ENCODE data around the gene PBX3. TPM values are rescaled to one million over a fixed set of nuclear protein-coding genes. Genes with fewer than 3 reads are reported as not detected.

PBX3 gene
- total RNA-seq, 2 donors from 2014 or later = 37.5 to 46.1 TPM

GRCh38 chr9:125883565-125884217 is 136.5 kb downstream of the PBX3 start:
- TF ChIP-seq CTCF (conservative IDR thresholded peaks at IDR 0.05) = no peak
- Mint-ChIP-seq H3K4me1 (peaks cover 44% of the 10 kb centered on the region), H3K27ac (no peak overlapping the region), H3K27me3 (ENCODE audit: insufficient read depth) (no peaks in the 10 kb centered on the region), H3K36me3 (ENCODE audit: low read depth) (no peaks in the 10 kb centered on the region), H3K9me3 (no peaks in the 10 kb centered on the region), H3K4me3 (no peak overlapping the region)
- Histone ChIP-seq H3K27ac (ENCODE audit: low read depth, low read length) (no peak overlapping the region), H3K27me3 (ENCODE audit: control insufficient read depth, insufficient read depth, low read length, poor library complexity, severe bottlenecking) (no peaks in the 10 kb centered on the region), H3K36me3 (ENCODE audit: control insufficient read depth, insufficient read depth, low read length) (no peaks in the 10 kb centered on the region), H3K9ac (ENCODE audit: extremely low read depth, low read length, poor library complexity, severe bottlenecking) (no peak overlapping the region), H3K4me1 (ENCODE audit: control insufficient read depth, insufficient read depth, low read length) (peaks cover 13% of the 10 kb centered on the region), H3K9me3 (ENCODE audit: control insufficient read depth, low read length) (no peaks in the 10 kb centered on the region), H3K4me3 (ENCODE audit: low read length) (no peak overlapping the region)
- DNase-seq = no peak
- 86 to 90% methylated on average over 5 to 6 of the region's 6 CpGs for WGBS, 2 experiments (ENCODE audit: insufficient coverage in 1 of 2, insufficient read length in 1 of 2)

GRCh38 chr9:125884218-125884595 is 137.0 kb downstream of the PBX3 start:
- Histone ChIP-seq H3K4me1 (ENCODE audit: control insufficient read depth, insufficient read depth, low read length) (peaks cover 13% of the 10 kb centered on the region), H3K27ac (ENCODE audit: low read depth, low read length) (no peak overlapping the region), H3K36me3 (ENCODE audit: control insufficient read depth, insufficient read depth, low read length) (no peaks in the 10 kb centered on the region), H3K27me3 (ENCODE audit: control insufficient read depth, insufficient read depth, low read length, poor library complexity, severe bottlenecking) (no peaks in the 10 kb centered on the region), H3K4me3 (ENCODE audit: low read length) (no peak overlapping the region), H3K9me3 (ENCODE audit: control insufficient read depth, low read length) (no peaks in the 10 kb centered on the region), H3K9ac (ENCODE audit: extremely low read depth, low read length, poor library complexity, severe bottlenecking) (no peak overlapping the region)
- H3K36me3 Mint-ChIP-seq (ENCODE audit: low read depth) = no peaks in the 10 kb centered on the region
- no peaks in the 10 kb centered on the region for H3K27me3 Mint-ChIP-seq (ENCODE audit: insufficient read depth)
- no peaks in the 10 kb centered on the region for H3K9me3 Mint-ChIP-seq
- no peak for TF ChIP-seq CTCF (conservative IDR thresholded peaks at IDR 0.05)
- H3K27ac Mint-ChIP-seq = no peak overlapping the region
- H3K4me1 Mint-ChIP-seq = peaks cover 49% of the 10 kb centered on the region
- no peak for DNase-seq
- H3K4me3 Mint-ChIP-seq = no peak overlapping the region

GRCh38 chr9:125885405-125886034 is 138.3 kb downstream of the PBX3 start:
- peaks cover 55% of the 10 kb centered on the region for H3K4me1 Mint-ChIP-seq
- no peaks in the 10 kb centered on the region for H3K27me3 Mint-ChIP-seq (ENCODE audit: insufficient read depth)
- DNase-seq = no peak
- H3K27ac Mint-ChIP-seq = no peak overlapping the region
- H3K4me3 Mint-ChIP-seq = no peak overlapping the region
- no peaks in the 10 kb centered on the region for H3K36me3 Mint-ChIP-seq (ENCODE audit: low read depth)
- H3K4me1 ChIP-seq (ENCODE audit: control insufficient read depth, insufficient read depth, low read length) = peaks cover 13% of the 10 kb centered on the region
- no peaks in the 10 kb centered on the region for H3K36me3 ChIP-seq (ENCODE audit: control insufficient read depth, insufficient read depth, low read length)
- TF ChIP-seq CTCF (conservative IDR thresholded peaks at IDR 0.05) = no peak
- no peaks in the 10 kb centered on the region for H3K27me3 ChIP-seq (ENCODE audit: control insufficient read depth, insufficient read depth, low read length, poor library complexity, severe bottlenecking)
- no peaks in the 10 kb centered on the region for H3K9me3 Mint-ChIP-seq
- no peaks in the 10 kb centered on the region for H3K9me3 ChIP-seq (ENCODE audit: control insufficient read depth, low read length)
- no peak overlapping the region for H3K27ac ChIP-seq (ENCODE audit: low read depth, low read length)
- no peak overlapping the region for H3K4me3 ChIP-seq (ENCODE audit: low read length)
- WGBS, 2 experiments (ENCODE audit: insufficient coverage in 1 of 2, insufficient read length in 1 of 2) = 36 to 52% methylated on average over 3 to 4 of the region's 5 CpGs
- no peak overlapping the region for H3K9ac ChIP-seq (ENCODE audit: extremely low read depth, low read length, poor library complexity, severe bottlenecking)
